Kasumi-1 (cell line): ENCODE results near the gene GRIK5.
A peak's percentile ranks its signal among the peaks of the same experiment; 100 is the strongest.

Experiments
- DNase-seq, 2 experiments: peaks; one replicate each; lab custom pipeline; 2025; lab: John Stamatoyannopoulos, UW

Gene GRIK5

GRCh38 chr19:41988947-41989346, 81.1 kb downstream of the GRIK5 start:
- no peak for DNase-seq

GRCh38 chr19:41987141-41987860, 82.7 kb downstream of the GRIK5 start:
- DNase-seq: no peak

GRCh38 chr19:41984961-41985360, 85.0 kb downstream of the GRIK5 start:
- DNase-seq: no peak

GRCh38 chr19:41981724-41982123, 88.3 kb downstream of the GRIK5 start:
- no peak for DNase-seq

- DNase-seq: no peak
Observed at GRCh38 chr19:41978470-41978869, 91.5 kb downstream of the GRIK5 start.

GRCh38 chr19:41977916-41978315, 92.1 kb downstream of the GRIK5 start:
- no peak for DNase-seq

- no peak for DNase-seq
Observed at GRCh38 chr19:41974652-41975051, 95.4 kb downstream of the GRIK5 start.

- DNase-seq: no peak
Observed at GRCh38 chr19:41971363-41971762, 98.6 kb downstream of the GRIK5 start.

- DNase-seq: no peak
Observed at GRCh38 chr19:41969772-41970458, 100.1 kb downstream of the GRIK5 start.

- DNase-seq: no peak
Observed at GRCh38 chr19:41968751-41969595, 101.0 kb downstream of the GRIK5 start.

- no peak for DNase-seq
Observed at GRCh38 chr19:41967054-41967783, 102.8 kb downstream of the GRIK5 start.

- no peak for DNase-seq
Observed at GRCh38 chr19:41965106-41965505, 104.9 kb downstream of the GRIK5 start.

GRCh38 chr19:41960973-41961372, 109.0 kb downstream of the GRIK5 start:
- DNase-seq: peak; percentile 20 to 40

- peak; percentile 96 to 98 for DNase-seq
Observed at GRCh38 chr19:41959056-41960053, 110.7 kb downstream of the GRIK5 start, which contains the start of gene RABAC1. TSS of gene RABAC1 (minus strand) at chr19:41959321. CDS start at chr19:41959292, 29 bp downstream.

- peak; percentile 12 to 43 for DNase-seq
Observed at GRCh38 chr19:41958367-41959055, 111.5 kb downstream of the GRIK5 start.

GRCh38 chr19:41957838-41958366, 112.1 kb downstream of the GRIK5 start:
- DNase-seq: peak; percentile 67 to 71

GRCh38 chr19:41957161-41957837, 112.7 kb downstream of the GRIK5 start:
- no peak for DNase-seq

- no peak for DNase-seq
Observed at GRCh38 chr19:41956621-41957020, 113.4 kb downstream of the GRIK5 start.

- no peak for DNase-seq
Observed at GRCh38 chr19:41955521-41955920, 114.5 kb downstream of the GRIK5 start.
